ENCODE measurements around the gene RNF212. TPM values are rescaled to one million over a fixed set of nuclear protein-coding genes. Genes with fewer than 3 reads are reported as not detected.

RNF212 gene
- total and polyA plus RNA-seq, 2 experiments from 2014 or later, result 8.4 to 10.4 TPM

DNA sequence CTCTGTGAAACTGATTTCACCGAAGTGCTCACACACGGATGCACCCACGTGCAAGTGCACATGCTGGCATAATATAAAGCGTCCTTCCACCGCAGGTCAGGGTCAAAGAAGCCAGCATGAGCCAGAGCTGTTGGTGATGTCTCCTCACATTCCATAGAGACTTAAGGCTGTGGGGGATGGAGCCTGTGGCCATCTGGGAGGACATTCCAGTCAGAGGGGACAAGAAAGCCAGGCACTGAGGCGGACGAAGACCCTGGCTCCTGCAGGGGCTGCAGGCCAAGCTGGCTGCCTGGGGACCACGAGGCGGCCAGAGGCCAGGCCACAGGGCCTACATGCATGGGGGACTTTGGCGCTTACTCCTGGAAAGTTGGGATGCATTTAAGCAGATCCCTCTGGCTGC lies 7.7 kb downstream of the RNF212 start:
- Histone ChIP-seq H3K4me1 (ENCODE audit: insufficient read depth) (peaks cover 6% of the 10 kb centered on the region), H3K4me2 (no peak overlapping the region), H2AFZ (no peak overlapping the region), H3K27me3 (no peaks in the 10 kb centered on the region), H3K27ac (no peak overlapping the region), H3K79me2 (no peaks in the 10 kb centered on the region), H3K9me2 (replicated peaks; ENCODE audit: insufficient read depth) (no peaks in the 10 kb centered on the region), H4K20me1 (ENCODE audit: insufficient read depth, poor library complexity, severe bottlenecking) (no peaks in the 10 kb centered on the region), H3K9me3 (ENCODE audit: low read depth) (no peaks in the 10 kb centered on the region), H3K4me3 (no peak overlapping the region), H3K36me3 (replicated peaks; ENCODE audit: insufficient read depth, low read depth) (no peaks in the 10 kb centered on the region)
- WGBS (ENCODE audit: low lambda C conversion rate, missing lambda C conversion rate), result 77% methylated on average over 10 of the region's 10 CpGs
- DNase-seq (ENCODE audit: low spot score), result no peak
- TF ChIP-seq CTCF (IDR thresholded peaks at IDR 0.05; ENCODE audit: poor library complexity), result no peak
- no peak for TF ChIP-seq EZH2 (IDR thresholded peaks at IDR 0.05; ENCODE audit: borderline replicate concordance)
- no peak for TF ChIP-seq EZH2phosphoT487 (IDR thresholded peaks at IDR 0.05; ENCODE audit: low read depth, severe bottlenecking, unreplicated experiment)

DNA sequence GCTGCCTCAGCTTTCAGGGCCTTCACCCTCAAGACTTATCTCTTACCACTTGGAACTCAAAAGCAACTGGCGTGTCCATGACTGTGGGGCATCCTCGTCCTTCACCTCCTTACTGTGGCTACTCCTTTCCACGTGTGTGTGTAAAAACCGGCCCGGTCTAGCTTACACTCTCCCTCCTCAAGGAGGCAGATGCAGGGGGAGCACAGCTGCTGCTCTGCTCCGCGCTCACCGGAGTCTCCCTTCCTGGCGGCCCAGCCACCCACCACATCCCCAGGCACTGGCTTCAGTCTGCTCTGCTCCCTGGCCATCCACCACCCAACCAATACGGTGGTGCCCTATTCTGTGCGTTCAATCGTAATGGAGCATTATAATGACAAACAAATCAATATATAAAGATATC lies 8.3 kb downstream of the RNF212 start:
- H3K9me2 ChIP-seq (replicated peaks; ENCODE audit: insufficient read depth), result no peaks in the 10 kb centered on the region
- no peak overlapping the region for H3K4me2 ChIP-seq
- no peaks in the 10 kb centered on the region for H3K79me2 ChIP-seq
- H3K36me3 ChIP-seq (replicated peaks; ENCODE audit: insufficient read depth, low read depth), result no peaks in the 10 kb centered on the region
- DNase-seq (ENCODE audit: low spot score), result no peak
- WGBS (ENCODE audit: low lambda C conversion rate, missing lambda C conversion rate), result 82% methylated on average over 12 of the region's 12 CpGs
- H4K20me1 ChIP-seq (ENCODE audit: insufficient read depth, poor library complexity, severe bottlenecking), result no peaks in the 10 kb centered on the region
- no peak for TF ChIP-seq EZH2 (IDR thresholded peaks at IDR 0.05; ENCODE audit: borderline replicate concordance)
- TF ChIP-seq EZH2phosphoT487 (IDR thresholded peaks at IDR 0.05; ENCODE audit: low read depth, severe bottlenecking, unreplicated experiment), result no peak
- TF ChIP-seq CTCF (IDR thresholded peaks at IDR 0.05; ENCODE audit: poor library complexity), result no peak
- no peaks in the 10 kb centered on the region for H3K9me3 ChIP-seq (ENCODE audit: low read depth)
- H3K4me3 ChIP-seq, result no peak overlapping the region
- no peak overlapping the region for H2AFZ ChIP-seq
- H3K4me1 ChIP-seq (ENCODE audit: insufficient read depth), result peaks cover 6% of the 10 kb centered on the region
- no peak overlapping the region for H3K27ac ChIP-seq
- H3K27me3 ChIP-seq, result no peaks in the 10 kb centered on the region

DNA sequence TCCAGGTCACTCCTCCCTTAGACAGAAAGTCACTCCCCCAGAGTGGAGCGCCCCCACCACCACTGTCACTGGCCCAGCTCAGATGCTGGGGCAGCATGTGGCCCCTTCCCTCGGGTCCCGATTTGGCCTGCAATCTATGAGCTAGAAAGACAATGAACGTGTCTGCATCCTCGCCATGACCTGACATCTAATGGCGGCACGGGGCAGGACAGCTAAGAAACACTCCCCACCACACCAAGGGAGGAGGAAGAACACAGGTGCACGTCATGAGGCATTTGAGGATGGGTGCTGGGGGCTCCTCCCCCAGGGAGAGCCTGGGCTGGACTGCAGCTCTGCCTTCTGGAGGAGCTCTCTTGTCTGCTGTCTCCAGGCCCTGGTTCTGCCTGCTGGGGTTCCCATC lies 8.7 kb downstream of the RNF212 start:
- no peak overlapping the region for H2AFZ ChIP-seq
- H3K27me3 ChIP-seq, result no peaks in the 10 kb centered on the region
- no peaks in the 10 kb centered on the region for H4K20me1 ChIP-seq (ENCODE audit: insufficient read depth, poor library complexity, severe bottlenecking)
- H3K27ac ChIP-seq, result no peak overlapping the region
- H3K4me2 ChIP-seq, result no peak overlapping the region
- no peaks in the 10 kb centered on the region for H3K9me3 ChIP-seq (ENCODE audit: low read depth)
- H3K4me3 ChIP-seq, result no peak overlapping the region
- H3K36me3 ChIP-seq (replicated peaks; ENCODE audit: insufficient read depth, low read depth), result no peaks in the 10 kb centered on the region
- DNase-seq (ENCODE audit: low spot score), result no peak
- no peak for TF ChIP-seq EZH2phosphoT487 (IDR thresholded peaks at IDR 0.05; ENCODE audit: low read depth, severe bottlenecking, unreplicated experiment)
- TF ChIP-seq CTCF (IDR thresholded peaks at IDR 0.05; ENCODE audit: poor library complexity), result no peak
- no peak for TF ChIP-seq EZH2 (IDR thresholded peaks at IDR 0.05; ENCODE audit: borderline replicate concordance)
- peaks cover 6% of the 10 kb centered on the region for H3K4me1 ChIP-seq (ENCODE audit: insufficient read depth)
- WGBS (ENCODE audit: low lambda C conversion rate, missing lambda C conversion rate), result 94% methylated on average over 7 of the region's 8 CpGs
- H3K9me2 ChIP-seq (replicated peaks; ENCODE audit: insufficient read depth), result no peaks in the 10 kb centered on the region
- H3K79me2 ChIP-seq, result no peaks in the 10 kb centered on the region
